Fibroblast of lung (primary cell): ENCODE measurements around the gene CNOT2.

Source experiments
- CTCF ChIP-seq, 2 donors: IDR thresholded peaks in 1 of 2; conservative IDR thresholded peaks in 1 of 2; 1 replicate in 1 of 2; 2 replicates in 1 of 2; pipeline ENCODE4 v1.5.1; 2011 to 2012; ENCODE audit warnings: low read length in 2 of 2, control low read depth in 1 of 2, inconsistent platforms in 1 of 2, low read depth in 1 of 2, mild to moderate bottlenecking in 1 of 2
- EZH2 ChIP-seq: IDR thresholded peaks from 2 replicates; pipeline ENCODE4 v1.5.1; 2012; ENCODE audit warnings: low read length, control low read depth, mild to moderate bottlenecking; ENCODE audit errors: missing control alignments

GRCh38 chr12:70305794-70306193 is 62.6 kb downstream of the CNOT2 start:
- no peak for TF ChIP-seq CTCF (conservative IDR thresholded peaks at IDR 0.05 in 1 of 2, IDR thresholded peaks at IDR 0.05 in 1 of 2; ENCODE audit: low read depth in 1 of 2, low read length in 2 of 2)
- TF ChIP-seq EZH2: no peak
